DOHH2 (cell line): ENCODE measurements around the gene ANKRD34A.

Experiments
- H3F3A ChIP-seq: fragments of 200-600 bp; sonication (generic), shearing (Covaris generic); 2 replicates; pipeline ENCODE4 v1.6.0; 2016; ENCODE audit warnings: antibody characterized with exemption, mild to moderate bottlenecking; ENCODE audit not compliant: control insufficient read depth, insufficient read depth
- H3K27ac ChIP-seq: fragments of 200-600 bp; sonication (generic); 2 replicates; pipeline ENCODE4 v1.5.1; 2014; ENCODE audit warnings: low read depth, mild to moderate bottlenecking, low read length, moderate library complexity
- H3K27me3 ChIP-seq: fragments of 200-600 bp; sonication (generic); 2 replicates; pipeline ENCODE4 v1.6.1; 2014; ENCODE audit warnings: mild to moderate bottlenecking, low read length, mixed read lengths; ENCODE audit not compliant: control insufficient read depth
- H3K36me3 ChIP-seq: fragments of 200-600 bp; sonication (generic); 2 replicates; pipeline ENCODE4 v1.6.1; 2014; ENCODE audit warnings: mild to moderate bottlenecking, low read length, moderate library complexity, mixed read lengths; ENCODE audit not compliant: control insufficient read depth
- H3K4me1 ChIP-seq: fragments of 200-600 bp; sonication (generic); 2 replicates; pipeline ENCODE4 v1.6.1; 2014; ENCODE audit warnings: mild to moderate bottlenecking, low read length, mixed read lengths; ENCODE audit not compliant: control insufficient read depth
- H3K4me2 ChIP-seq: fragments of 200-600 bp; sonication (generic); 2 replicates; pipeline ENCODE4 v1.6.0; 2014; ENCODE audit warnings: mild to moderate bottlenecking, low read length, moderate library complexity
- H3K4me3 ChIP-seq: fragments of 200-600 bp; sonication (generic); 2 replicates; pipeline ENCODE4 v1.5.1; 2014; ENCODE audit warnings: mild to moderate bottlenecking, low read length, mixed read lengths
- H3K79me2 ChIP-seq: fragments of 200-600 bp; sonication (generic); 2 replicates; pipeline ENCODE4 v1.6.1; 2014; ENCODE audit warnings: mild to moderate bottlenecking, low read length, mixed read lengths; ENCODE audit not compliant: control insufficient read depth
- H3K9me2 ChIP-seq: fragments of 200-600 bp; sonication (generic); replicated peaks from 2 replicates; pipeline ENCODE4 v1.6.1; 2014; ENCODE audit warnings: mild to moderate bottlenecking, low read length, mixed read lengths; ENCODE audit not compliant: control insufficient read depth
- H3K9me3 ChIP-seq: fragments of 200-600 bp; sonication (generic); 2 replicates; pipeline ENCODE4 v1.6.1; 2014; ENCODE audit warnings: antibody characterized with exemption, low read length, mixed read lengths; ENCODE audit not compliant: control insufficient read depth, insufficient read depth
- H4K20me1 ChIP-seq: fragments of 200-600 bp; sonication (generic); 2 replicates; pipeline ENCODE4 v1.6.0; 2014; ENCODE audit warnings: low read depth, mild to moderate bottlenecking, antibody characterized with exemption, low read length, moderate library complexity; ENCODE audit not compliant: control insufficient read depth, insufficient read depth
- EZH2phosphoT487 ChIP-seq: fragments of 200-600 bp; sonication (generic); IDR thresholded peaks from 2 replicates; pipeline ENCODE4 v1.6.1; 2017; ENCODE audit warnings: borderline replicate concordance, mild to moderate bottlenecking, antibody characterized with exemption, low read length, moderate library complexity, mixed read lengths
- TF ChIP-seq, protein P1 (sequence below): fragments of 200-600 bp; sonication (generic); IDR thresholded peaks from one replicate; pipeline ENCODE4 v1.5.1; 2014; ENCODE audit warnings: antibody characterized with exemption, mild to moderate bottlenecking, low read depth, low read length; ENCODE audit not compliant: poor library complexity, severe bottlenecking

The ANKRD34A gene

DNA sequence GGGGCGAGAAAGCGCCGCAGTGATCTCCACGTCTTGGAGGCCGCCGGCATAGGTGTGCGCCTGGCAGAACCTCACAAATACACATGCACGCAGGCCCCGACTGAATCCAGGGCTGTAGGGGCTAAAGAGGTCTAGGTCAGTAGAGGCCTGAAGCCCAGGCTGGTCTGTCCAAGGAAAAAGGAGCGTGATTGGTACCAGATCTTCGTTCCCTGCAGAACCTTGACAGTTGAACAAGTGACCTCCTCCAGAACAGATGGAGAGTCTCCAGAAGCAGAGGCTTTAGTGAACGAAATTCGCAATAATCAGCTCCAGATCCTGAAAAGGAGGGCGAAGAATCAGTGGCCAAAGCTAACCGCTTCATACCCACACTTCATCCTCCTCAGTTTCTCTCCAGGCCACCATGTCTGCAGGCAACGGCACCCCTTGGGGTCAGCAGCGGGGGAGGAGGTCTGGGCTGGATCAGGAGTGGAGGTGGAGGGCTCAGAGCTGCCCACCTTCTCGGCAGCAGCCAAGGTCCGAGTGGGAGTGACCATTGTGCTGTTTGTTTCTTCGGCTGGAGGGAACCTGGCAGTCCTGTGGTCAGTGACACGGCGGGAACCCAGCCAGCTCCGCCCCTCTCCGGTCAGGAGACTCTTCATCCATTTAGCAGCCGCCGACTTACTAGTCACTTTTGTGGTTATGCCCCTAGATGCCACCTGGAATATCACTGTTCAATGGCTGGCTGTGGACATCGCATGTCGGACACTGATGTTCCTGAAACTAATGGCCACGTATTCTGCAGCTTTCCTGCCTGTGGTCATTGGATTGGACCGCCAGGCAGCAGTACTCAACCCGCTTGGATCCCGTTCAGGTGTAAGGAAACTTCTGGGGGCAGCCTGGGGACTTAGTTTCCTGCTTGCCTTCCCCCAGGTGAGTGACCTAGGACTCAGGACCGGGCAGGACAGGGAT, 45.1 kb downstream of the ANKRD34A start:
- Histone ChIP-seq H3K36me3 (peaks cover 33% of the 10 kb centered on the region), H3K27me3 (no peaks in the 10 kb centered on the region), H3K4me2 (peak overlapping the region; percentile 90), H3F3A (peaks cover 24% of the 10 kb centered on the region), H3K9me3 (no peaks in the 10 kb centered on the region), H3K9me2 (no peaks in the 10 kb centered on the region), H3K4me3 (peak overlapping the region; percentile 93), H3K4me1 (peaks cover 24% of the 10 kb centered on the region), H4K20me1 (no peaks in the 10 kb centered on the region), H3K27ac (peak overlapping the region; percentile 80), H3K79me2 (peaks cover 15% of the 10 kb centered on the region)
- no peak for TF ChIP-seq EZH2phosphoT487

DNA sequence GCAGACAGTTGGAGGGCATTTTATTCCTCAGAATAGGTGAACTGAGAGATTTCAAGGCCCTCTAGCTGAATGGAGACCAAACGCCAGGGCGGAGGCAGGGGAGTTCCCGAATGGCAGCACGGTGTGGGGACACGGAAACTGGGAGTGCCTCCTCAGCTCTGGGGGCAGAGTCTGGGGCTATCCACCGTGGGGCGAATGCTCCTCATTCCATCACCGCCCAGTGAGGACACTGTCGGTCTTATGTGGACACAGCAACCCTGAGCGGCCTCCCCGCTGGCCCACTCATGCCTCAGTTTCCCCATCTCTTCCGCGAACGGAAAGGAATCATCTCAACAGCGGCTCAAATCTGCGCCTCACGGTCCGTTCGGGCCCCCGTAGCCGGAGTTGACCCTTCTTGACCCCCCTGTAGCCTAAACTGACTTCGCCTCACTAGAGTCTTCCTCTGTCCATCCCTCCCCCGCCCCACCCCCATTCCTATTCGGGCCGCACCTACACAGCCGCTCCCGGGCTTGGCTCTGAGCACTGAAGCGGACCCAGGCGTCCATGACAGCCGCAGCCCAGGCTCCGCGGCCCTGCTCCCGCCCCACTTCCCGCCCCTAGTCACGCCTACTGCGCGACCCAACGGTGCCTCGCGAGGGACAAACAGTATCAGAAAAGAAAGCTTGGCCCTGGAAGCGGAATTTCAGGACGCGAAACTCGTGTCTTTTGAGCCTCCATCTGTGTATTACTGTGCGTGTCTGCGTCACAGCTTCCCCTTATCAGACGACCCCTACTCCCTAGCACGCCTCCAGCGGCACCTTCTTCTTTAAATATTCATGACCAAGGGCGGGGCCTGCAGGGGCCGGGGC, 46.0 kb downstream of the ANKRD34A start, which contains the start of gene PEX11B:
Gene PEX11B, minus strand, starts transcription at position 574 of the 848 bp plus-strand sequence. Its CDS starts 29 bp downstream, at position 545.
- Histone ChIP-seq H3K4me2 (peak within 1 kb of the TSS; percentile 90), H3K9me2 (no peaks in the 10 kb centered on the region), H3K4me3 (peak within 1 kb of the TSS; percentile 93), H4K20me1 (no peaks in the 10 kb centered on the region), H3K27ac (peak within 1 kb of the TSS; percentile 80), H3F3A (peaks cover 22% of the 10 kb centered on the region), H3K36me3 (peaks cover 30% of the 10 kb centered on the region), H3K4me1 (peaks cover 24% of the 10 kb centered on the region), H3K79me2 (peaks cover 15% of the 10 kb centered on the region), H3K9me3 (no peaks in the 10 kb centered on the region), H3K27me3 (no peaks in the 10 kb centered on the region)
- no peak for TF ChIP-seq EZH2phosphoT487
- TF ChIP-seq, protein P1, sequence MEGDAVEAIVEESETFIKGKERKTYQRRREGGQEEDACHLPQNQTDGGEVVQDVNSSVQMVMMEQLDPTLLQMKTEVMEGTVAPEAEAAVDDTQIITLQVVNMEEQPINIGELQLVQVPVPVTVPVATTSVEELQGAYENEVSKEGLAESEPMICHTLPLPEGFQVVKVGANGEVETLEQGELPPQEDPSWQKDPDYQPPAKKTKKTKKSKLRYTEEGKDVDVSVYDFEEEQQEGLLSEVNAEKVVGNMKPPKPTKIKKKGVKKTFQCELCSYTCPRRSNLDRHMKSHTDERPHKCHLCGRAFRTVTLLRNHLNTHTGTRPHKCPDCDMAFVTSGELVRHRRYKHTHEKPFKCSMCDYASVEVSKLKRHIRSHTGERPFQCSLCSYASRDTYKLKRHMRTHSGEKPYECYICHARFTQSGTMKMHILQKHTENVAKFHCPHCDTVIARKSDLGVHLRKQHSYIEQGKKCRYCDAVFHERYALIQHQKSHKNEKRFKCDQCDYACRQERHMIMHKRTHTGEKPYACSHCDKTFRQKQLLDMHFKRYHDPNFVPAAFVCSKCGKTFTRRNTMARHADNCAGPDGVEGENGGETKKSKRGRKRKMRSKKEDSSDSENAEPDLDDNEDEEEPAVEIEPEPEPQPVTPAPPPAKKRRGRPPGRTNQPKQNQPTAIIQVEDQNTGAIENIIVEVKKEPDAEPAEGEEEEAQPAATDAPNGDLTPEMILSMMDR, result no peak

DNA sequence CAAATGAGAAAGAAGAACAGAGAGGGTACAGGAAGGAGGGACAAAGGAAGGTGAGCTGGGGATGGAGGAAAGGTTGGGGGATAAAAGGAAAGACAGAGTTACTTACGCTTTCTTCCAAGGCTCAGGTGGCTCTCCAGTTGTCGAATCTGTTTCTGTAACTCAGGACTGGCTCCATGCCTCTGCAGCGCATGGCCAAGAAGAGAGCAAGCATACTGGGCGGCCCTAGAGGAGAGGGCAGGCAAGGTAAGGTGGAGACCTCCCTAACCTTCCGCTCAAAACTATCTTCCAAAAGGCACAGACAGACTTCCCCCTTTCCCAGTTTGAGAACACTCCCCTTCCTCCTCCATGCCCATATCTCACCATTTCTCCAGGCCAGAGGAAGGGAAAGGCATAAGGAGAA, 46.8 kb downstream of the ANKRD34A start:
- Histone ChIP-seq H3K79me2 (peaks cover 15% of the 10 kb centered on the region), H3K36me3 (peaks cover 31% of the 10 kb centered on the region), H3K9me3 (no peaks in the 10 kb centered on the region), H3K27me3 (no peaks in the 10 kb centered on the region), H3F3A (peaks cover 17% of the 10 kb centered on the region), H3K4me3 (peak overlapping the region; percentile 93), H4K20me1 (no peaks in the 10 kb centered on the region), H3K4me2 (peak overlapping the region; percentile 90), H3K9me2 (no peaks in the 10 kb centered on the region), H3K4me1 (peaks cover 24% of the 10 kb centered on the region), H3K27ac (no peak overlapping the region)
- no peak for TF ChIP-seq EZH2phosphoT487
- TF ChIP-seq, protein P1, result no peak
